GM19397 (cell line): ENCODE measurements around the gene HAP1.
"Not testable (repeated sequence)": the region's sequence is repeated elsewhere in the genome, so short reads cannot be mapped to it uniquely, and the experiment has no call there.

ENCODE experiments used
- ATAC-seq: cut with Tn5 transposase; IDR thresholded peaks from one replicate; pipeline ENCODE4 v1.9.1; 2021; ENCODE audit warnings: mild to moderate bottlenecking, moderate library complexity; ENCODE audit not compliant: unreplicated experiment

Gene HAP1

DNA sequence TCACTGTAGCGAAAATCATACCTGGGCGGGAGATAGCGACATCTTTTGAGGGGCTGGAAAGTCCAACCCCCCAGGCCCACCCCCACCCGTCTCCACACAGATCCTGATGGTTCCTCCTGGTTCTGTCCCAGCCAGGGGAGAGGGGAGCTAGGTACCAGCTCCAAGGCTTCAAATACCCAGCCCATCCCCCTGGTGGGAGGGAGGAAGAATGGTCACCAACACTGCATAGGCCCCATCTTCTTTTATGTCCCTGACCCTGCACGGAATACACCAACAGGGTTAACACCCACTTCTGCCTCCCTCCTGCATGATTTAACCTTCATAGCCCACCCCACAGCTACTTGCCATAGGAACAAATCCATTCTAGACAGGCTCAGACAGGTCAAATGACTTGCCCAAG lies 9.3 kb downstream of the HAP1 start:
- no peak for ATAC-seq

DNA sequence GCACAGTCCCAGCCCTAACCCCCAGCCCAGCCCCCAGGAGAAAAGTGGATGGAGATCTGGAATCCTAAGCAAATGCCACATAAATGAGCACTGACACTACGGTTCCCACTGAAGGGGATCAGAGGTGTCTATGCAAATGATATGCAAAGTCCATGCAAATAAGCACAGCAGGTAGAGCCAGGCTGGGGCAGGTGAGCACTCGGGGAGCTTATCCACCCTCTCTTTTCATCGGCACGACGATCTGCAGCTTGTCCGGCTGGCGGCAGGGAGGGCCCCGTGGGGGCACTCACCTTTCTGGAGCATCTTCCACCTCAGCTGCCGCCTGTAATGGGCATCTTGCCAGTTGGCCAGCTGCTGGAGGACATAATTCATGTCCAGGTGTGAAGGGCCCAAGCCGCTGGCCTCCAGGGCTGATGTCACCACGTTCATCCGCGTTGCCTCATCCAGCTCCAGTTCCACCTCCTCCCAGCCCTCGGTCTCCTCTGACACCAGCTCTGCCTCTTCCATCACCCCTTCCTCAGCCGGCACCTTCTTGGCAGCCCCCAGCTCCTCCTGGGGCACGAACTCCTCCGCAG lies 9.9 kb downstream of the HAP1 start:
- ATAC-seq = no peak

DNA sequence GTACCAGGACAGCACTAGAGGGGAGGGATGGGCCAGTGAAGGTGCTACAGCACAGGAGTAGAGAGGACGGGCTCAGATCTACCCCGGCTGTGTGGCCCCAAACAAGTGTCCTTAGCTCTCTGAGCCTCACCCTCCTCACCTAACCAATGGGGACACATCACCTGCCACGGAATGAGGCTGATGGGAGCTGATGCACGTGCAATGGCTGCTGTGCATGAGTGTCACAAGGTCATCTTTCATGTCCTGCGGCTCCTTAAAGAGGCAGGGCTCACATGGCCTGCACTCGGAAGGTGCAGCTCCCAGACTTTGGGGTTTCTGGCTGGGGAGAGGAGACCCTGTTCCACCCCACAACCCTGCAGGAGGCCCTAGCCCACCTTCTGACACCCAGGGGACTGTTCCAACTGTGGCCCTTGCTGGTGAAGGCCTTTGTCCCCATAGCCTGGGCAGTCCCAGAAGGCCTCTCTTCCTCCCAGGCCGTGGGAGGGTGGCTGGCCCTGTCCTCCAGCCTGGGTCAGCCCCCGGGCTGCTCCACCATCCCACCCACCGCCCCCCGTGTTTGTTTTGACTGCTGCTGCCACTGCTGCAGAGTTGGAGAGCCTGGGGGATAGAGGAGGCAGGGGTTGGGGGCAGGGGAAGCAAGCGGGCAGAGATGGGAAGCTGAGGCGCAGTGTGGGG lies 10.5 kb downstream of the HAP1 start:
- no peak for ATAC-seq

DNA sequence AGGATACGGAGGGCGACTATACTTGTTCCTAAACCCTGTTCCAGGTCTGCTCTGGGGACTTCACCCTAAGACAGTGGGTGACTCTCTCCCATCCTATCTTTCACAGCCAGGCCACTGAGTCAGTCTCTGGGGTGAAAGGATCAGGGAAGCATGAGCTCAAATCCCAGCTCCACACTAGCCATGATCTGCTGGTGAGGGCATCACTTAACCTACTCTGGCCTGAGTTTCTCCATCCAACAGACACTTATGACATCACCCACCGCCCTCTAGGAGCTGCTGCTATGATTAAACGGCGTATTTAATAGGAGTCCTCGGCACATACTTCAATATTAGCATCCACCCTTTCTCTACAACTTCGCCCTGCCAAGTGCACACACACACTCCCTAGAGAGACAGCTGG lies 12.2 kb downstream of the HAP1 start:
- no peak for ATAC-seq

DNA sequence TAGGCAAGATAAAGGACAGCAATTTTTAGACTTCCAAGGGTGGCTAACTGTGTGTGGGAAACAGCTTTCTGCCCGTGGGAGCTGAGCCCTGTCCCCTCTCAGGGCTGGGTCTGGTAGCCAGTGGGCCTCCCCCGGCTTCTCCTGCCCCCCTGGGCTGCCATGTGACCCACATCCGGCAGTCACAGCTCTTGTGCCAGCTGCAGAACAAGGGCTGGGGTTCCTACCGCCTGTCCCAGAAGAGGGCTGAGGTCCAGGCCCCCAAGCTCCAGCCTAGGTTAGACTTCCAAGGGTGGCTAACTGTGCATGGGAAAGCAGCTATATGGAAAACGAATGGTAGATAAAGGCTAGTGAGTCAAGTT lies 16.2 kb downstream of the HAP1 start:
- no peak for ATAC-seq

DNA sequence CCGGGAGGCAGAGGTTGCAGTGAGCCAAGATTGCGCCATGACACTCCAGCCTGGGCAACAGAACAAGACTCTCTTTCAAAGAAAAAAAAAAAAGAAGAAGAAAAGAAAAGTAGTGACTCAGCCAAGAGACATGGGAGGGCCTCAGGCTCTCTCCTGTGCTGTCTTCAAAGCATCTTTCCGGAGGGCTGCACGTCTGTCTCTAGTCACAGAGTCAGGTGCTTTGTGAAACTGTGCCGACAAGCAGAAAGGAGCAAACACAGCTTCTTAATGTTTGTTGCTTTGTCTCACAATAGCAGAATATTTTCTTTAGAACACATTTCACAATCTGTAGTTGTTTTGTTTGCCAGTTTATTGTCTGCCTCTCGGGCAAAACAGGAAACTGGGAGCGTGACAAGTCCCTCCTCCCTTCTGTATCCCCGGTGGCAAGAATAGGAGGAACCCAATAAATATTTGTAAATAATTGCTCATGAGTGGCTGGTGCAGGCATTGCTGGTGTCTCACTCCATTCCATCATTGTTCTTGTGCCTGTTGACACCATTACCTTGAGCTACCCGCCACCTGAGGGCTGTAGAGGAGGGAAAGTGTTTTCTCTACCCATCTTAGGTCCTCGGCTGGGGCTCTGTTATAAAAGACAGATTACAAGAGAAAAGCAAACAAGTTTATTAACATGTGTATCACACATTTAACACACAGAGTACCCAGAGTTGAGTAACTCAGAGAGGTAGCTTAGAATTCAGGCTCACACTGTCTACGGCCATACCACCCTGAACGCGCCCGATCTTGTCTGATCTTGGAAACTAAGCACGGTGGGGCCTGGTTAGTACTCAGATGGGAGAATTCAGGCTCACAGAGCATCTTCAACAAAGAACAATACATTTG lies 16.8 kb downstream of the HAP1 start:
- ATAC-seq = no peak

DNA sequence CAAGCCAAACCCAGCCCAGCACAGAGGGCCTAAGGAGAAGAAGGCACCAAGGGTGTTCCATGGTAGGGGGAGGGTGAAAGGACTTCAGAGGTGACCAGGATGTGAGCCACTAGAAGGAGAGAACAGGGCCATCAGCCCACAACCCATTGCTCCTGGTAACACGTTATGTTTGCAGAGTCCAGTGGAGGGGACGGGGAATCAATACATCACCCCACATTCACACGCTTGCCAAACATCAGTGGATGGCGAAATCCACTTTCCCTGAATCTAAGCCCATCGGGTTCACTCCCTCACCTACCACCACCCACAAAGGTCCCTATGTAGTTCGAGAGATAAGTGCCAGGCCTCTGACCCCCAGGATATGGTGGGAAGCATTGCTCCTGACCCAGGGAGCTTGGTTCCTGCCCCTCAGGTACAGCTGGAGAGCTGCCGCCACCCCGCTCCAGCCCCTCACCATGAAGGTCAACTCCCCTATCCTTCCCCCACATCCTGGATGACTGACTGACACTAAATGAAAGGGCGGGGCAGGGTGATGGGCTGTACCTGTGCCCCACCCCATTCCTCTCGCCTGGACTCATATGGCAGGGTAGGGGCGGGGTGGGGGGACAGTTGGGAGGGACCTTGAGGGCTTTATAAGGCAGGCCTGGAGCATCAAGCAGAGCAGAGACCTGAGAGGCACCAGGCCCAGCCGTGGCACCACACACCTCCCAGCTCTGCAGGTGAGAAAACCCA lies 22.6 kb downstream of the HAP1 start, which contains the start of gene GAST:
Gene GAST (plus strand): TSS at position 663 of the 732 bp plus-strand sequence. CDS start 3,106 bp downstream, outside the sequence.
- no peak for ATAC-seq

DNA sequence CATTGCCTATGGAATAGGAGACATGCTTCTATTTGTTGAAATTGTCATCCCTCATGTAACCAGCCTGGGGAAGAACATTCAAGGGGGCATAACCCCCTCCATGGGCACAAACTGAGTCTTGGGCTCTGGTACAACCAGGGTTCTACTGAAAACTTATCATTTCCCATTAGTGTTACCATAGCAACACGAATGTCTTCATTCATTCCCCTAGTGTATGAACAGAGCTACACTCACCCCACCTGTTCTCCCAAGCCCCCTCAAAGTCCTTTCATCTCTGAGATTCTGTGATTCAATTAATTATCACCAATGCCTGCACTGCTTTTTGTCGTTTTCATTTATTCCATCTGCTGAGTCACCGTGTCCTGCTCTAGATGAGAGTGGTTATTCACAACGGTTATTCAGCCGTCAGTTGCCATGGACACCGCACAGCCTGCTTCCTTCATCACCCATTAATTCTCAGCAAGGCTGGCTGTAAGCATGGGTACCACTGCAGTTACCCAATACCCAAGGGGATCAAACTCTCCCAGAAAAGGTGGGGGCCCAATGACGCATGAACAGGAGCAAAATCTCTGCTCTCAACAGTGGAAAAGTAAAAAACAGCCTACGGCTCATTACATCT lies 23.9 kb downstream of the HAP1 start:
- no peak for ATAC-seq

DNA sequence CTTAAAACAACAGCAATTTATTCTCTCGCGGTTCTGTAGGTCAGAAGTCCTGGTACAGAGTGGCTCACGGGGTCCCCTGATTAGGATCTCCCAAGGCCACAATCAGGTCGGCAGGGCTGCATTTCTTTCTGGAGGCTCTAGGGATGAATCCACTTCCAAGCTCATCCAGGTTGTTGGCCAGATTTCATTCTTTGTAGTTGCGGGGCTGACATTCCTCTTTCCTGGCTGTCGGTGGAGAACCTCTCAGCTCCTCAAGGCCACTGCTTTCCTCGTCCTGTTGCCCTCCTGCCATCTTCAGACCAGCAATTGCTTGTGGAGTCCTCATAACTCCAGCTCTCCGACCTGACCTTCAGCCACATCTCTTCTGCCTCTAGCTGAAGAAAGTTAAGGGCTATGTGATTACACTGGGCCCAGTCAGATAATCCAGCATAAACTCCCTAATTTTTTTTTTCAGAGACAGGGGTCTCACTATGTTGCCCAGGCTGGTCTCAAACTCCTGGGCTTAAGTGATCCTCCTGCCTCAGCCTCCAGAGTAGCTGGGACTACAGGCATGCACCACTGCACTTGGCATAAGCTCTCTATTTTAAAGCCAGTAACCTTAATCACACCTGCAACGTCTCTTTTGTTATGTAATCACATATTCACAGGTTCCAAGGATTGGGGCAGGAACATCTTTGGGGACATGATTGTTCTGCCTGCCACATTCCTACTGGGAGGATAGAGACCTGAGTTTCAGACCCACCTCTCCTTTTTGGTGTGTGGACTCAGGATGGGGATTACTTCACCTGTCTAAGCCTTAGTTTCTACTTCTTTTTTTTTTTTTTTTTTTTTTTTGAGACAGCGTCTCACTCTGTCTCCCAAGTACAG lies 26.4 kb downstream of the HAP1 start:
- ATAC-seq = no peak

DNA sequence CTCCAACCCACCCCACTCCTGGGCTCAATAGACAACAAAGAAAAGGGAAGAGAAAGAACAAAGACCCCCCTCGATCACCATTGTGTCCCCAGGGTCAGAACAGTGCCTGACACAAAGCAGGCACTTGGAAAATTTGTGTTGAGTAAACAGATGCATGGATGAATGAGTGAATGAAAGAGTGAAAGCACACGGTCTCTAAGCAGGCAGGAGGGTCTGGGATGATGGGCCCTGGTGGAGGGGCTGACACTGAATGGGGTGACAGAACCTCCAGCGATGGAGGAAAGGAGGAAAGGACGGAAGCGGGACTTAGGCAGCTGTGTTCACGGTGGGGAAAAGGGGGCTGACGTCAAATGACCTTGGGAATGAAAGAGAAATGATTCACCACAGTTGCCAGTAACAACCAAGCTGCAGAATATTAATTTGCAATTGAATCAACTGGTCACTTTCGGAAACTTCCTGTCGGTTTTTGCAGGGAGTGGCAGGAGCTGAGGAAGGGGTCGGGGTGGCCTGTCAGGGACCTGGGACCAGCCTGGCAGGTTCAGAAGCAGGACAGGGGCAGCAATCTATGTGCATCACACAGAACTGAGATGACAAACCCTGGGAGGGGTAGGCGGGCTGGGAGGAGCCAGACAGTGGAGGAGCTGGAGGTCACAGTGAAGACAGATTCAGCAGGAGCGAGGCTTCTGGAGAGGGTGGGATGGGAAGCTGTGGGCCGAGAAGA lies 29.0 kb downstream of the HAP1 start:
- ATAC-seq = no peak

DNA sequence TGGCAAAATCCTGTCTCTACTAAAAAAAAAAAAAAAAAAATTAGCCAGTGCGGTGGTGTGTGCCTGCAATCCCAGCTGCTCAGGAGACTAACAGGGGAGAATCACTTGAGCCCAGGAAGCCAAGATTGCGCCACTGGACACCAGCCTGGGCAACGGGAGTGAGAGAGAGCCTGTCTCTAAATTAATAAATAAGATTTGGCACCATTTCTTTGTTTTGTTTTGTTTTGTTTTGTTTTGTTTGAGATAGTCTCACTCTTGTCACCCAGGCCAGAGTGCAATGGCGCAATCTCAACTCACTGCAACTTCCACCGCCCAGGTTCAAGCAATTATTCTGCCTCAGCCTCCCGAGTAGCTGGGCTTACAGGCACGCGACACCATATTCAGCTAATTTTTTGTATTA lies 31.7 kb downstream of the HAP1 start:
- no peak for ATAC-seq

DNA sequence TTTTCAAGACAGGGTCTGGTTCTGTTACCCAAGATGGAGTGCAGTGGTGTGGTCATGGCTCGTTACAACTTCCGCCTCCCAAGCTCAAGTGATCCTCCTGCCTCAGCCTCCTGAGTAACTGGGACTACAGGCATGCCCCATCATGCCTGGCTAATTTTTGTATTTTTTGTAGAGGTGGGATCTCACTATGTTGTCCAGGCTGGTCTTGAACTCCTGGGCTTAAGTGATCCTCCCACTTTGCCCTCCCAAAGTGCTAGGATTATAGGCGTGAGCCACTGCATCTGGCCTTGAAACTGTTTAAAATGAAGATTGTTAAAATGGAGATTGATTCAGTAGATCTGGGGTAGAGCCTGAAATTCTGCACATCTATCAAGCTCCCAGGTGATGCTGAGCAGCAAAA lies 33.6 kb downstream of the HAP1 start:
- ATAC-seq = not testable (repeated sequence)

DNA sequence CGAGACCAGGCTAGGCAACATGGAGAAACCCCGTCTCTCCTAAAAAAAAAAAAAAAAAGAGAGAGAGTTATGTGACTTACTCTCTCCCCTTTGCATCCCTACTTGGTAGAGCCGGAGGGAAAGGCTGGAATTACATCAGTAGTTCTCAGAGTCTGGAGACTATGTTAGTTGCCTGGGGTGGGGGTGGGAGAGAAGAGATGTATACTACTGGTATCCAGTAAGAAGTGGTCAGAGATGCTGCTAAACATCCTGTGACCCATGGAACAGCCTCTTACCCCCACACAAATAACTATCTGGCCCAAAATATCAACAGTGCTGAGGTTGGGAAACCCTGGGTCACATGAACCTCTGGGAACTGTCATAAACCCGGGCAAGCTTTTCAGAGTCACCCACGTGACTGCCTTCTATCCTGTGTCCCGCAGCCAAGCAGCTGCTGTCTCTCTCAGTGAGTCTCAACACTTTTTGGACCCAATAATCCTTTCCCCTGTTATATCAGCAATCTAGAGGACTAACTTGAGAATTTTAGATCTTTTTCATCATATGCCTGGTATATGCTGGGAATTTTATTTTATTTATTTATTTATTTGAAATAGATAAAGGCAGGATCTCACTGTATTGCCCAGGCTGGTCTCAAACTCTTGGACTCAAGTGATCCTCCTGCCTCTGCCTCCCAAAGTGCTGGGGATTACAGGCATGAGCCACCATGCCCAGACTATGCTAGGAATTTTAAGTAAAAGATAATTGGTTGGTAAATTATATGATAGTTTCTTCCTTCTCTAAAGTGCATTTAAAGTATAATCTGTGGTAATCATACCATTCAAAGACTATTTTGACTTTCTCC lies 37.1 kb downstream of the HAP1 start:
- no peak for ATAC-seq

DNA sequence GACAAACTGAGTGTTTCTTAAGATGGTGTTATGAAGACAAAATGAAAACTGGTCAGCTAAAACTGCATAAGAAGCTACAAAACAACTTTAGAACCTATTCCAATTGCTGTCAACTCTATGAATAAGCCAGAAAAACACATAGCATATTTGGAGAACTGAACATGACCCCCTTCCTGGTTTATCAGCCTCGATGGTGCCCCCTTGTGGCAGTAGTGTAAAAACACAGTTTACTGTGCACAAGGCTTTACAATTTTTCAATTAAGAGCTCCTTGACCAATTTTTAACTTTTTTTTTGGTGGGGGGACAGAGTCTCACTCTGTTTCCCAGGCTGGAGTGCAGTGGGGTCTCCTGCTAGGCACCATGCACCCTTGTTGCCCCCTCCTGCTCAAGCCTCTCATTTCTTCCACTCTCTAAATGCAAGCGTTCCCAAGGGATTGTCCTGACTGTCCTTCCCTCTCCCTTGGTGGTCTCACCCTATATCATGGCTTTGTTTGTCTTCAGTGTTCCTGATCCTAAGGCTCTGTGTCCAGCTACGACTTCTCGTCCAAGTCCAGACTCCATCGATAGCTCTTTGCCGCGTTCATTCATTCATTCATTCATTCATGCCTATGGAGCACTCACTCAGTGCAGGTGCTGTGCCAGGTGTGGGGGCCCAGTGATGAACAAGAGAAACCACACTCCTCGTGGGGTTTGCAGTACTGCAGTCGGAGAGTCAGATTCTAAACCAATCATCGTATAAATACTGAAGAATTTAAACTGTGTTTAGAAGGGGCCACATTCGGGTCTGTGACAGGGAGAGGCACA lies 38.3 kb downstream of the HAP1 start:
- ATAC-seq = no peak

DNA sequence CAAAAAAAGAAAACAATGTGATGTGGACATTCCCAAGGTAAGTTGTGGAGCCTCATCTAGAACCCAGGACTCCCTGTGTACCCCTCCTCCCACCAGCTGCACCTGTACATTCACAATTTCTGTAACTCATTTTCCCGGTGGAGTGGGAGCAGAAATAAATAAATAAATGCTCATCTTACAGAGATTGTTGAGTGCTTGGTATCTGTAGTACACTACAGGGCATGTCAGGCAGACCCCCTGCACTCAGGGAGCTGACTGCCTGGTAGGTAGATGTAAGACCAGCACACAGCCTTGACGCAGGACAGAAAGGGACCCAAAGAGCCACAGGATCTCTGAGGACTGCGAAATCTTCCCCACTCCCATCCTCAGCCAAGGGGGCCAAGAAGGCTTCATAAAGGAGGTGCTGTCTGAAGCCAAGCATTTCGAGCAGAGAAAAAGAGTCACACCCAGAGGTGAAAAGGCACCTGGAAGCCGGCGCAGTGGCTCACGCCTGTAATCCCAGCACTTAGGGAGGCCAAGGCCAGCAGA lies 39.2 kb downstream of the HAP1 start:
- ATAC-seq = no peak

DNA sequence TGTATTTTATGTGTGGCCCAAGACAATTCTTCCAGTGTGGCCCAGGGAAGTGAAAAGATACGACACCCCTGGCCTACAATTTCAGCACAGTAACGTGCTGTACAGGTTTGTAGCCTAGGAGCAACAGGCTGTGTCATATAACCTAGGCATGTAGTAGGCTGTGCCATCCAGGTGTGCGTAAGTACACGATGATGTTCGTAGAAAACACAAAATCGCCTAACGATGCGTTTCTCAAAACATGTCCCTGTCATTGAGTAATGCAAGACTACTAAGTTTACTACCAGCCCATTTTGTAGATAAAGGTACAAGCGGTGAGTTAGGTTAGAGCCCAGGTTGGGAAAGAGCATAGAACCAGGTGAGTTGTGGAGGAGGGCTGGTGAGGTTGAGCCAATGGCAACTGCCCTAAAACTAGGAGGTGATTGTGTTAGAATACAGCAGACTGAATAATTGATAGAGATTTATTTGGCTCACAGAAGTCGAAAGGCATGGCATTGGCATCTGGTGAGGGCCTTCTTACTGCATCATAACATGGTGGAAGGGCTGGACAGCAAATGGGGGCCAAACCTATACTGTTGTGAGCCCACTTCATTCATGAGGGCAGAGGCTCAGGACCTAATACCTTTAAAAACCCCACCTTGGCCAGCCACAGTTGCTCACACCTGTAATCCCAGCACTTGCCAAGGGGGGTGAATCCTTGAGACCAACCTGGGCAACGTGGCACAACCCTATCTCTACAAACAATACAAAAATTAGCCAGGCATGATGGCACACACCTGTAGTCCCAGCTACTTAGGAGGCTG lies 41.5 kb downstream of the HAP1 start:
- ATAC-seq = no peak
